AG04450 (cell line): ENCODE measurements around the gene CCDC91. TPM values are rescaled to one million over a fixed set of nuclear protein-coding genes. Genes with fewer than 3 reads are reported as not detected.
"Not testable (repeated sequence)": the region's sequence is repeated elsewhere in the genome, so short reads cannot be mapped to it uniquely, and the experiment has no call there.

Experiments used
- CTCF ChIA-PET: fragments of 300-600, 350-600 bp; formaldehyde crosslinking; extraction: SDS; loops from one replicate; lab custom pipeline; 2022; ENCODE audit warnings: antibody characterized with exemption, inconsistent platforms; lab: Charles Lee
- POLR2A ChIA-PET: fragments of 350-600 bp; formaldehyde crosslinking; extraction: SDS; loops from one replicate; lab custom pipeline; 2021; ENCODE audit warnings: antibody characterized with exemption, inconsistent platforms; lab: Yijun Ruan, JAX
- DNase-seq: peaks from one replicate; pipeline ENCODE4 v3.0.0-alpha.2; 2011; ENCODE audit warnings: low read depth, low spot score
- H3K27ac ChIP-seq: one replicate; pipeline ENCODE4 v1.5.1; 2012; ENCODE audit warnings: low read depth, low read length, control low read depth
- H3K27me3 ChIP-seq: one replicate; pipeline ENCODE4 v1.6.0; 2012; ENCODE audit warnings: low read length; ENCODE audit not compliant: control insufficient read depth, insufficient read depth
- H3K4me3 ChIP-seq: 2 replicates; pipeline ENCODE4 v1.5.1; 2011; ENCODE audit warnings: mild to moderate bottlenecking, low read depth, low read length, control low read depth
- H3K9me3 ChIP-seq: 2 replicates; pipeline ENCODE4 v1.5.1; 2012; ENCODE audit warnings: low read length; ENCODE audit not compliant: control insufficient read depth, insufficient read depth
- CTCF ChIP-seq: IDR thresholded peaks from 2 replicates; pipeline ENCODE4 v1.5.1; 2011; ENCODE audit warnings: low read depth, low read length, control low read depth, inconsistent platforms
- polyA plus RNA-seq: library from polyadenylated mRNA; depleted of rRNA; stranded (reverse); fragments of >200 nt; gene quantifications from 2 replicates; pipeline ENCODE4 v1.2.3, GENCODE V29; 2011

The CCDC91 gene
- polyA plus RNA-seq, 1 experiment, result 21.0 TPM

GRCh38 chr12:28320353-28320752, 130.1 kb downstream of the CCDC91 start:
- Histone ChIP-seq H3K4me3 (no peak overlapping the region), H3K9me3 (no peaks in the 10 kb centered on the region), H3K27me3 (no peaks in the 10 kb centered on the region), H3K27ac (no peak overlapping the region)
- no peak for TF ChIP-seq CTCF
- DNase-seq, result no peak
- ChIA-PET CTCF (no interaction called here), POLR2A (no interaction called here)

- DNase-seq, result no peak
- TF ChIP-seq CTCF, result no peak
- CTCF ChIA-PET, result no interaction called here
These were observed 137.5 kb downstream of the CCDC91 start for GRCh38 chr12:28327722-28328121.

GRCh38 chr12:28328967-28329366, 138.7 kb downstream of the CCDC91 start:
- DNase-seq, result no peak
- TF ChIP-seq CTCF, result no peak
- Histone ChIP-seq H3K9me3 (no peaks in the 10 kb centered on the region), H3K4me3 (no peak overlapping the region), H3K27me3 (no peaks in the 10 kb centered on the region), H3K27ac (no peak overlapping the region)
- ChIA-PET POLR2A (no interaction called here), CTCF (no interaction called here)

More at GRCh38 chr12:28327722-28328121, 137.5 kb downstream of the CCDC91 start:
- H3K9me3 ChIP-seq, result no peaks in the 10 kb centered on the region
- H3K27me3 ChIP-seq, result no peaks in the 10 kb centered on the region
- H3K27ac ChIP-seq, result no peak overlapping the region
- POLR2A ChIA-PET, result no interaction called here
- H3K4me3 ChIP-seq, result no peak overlapping the region

- POLR2A ChIA-PET, H3K27ac ChIP-seq, DNase-seq, H3K27me3 ChIP-seq, H3K9me3 ChIP-seq, CTCF ChIA-PET, H3K4me3 ChIP-seq: not testable (repeated sequence)
These were observed 139.5 kb downstream of the CCDC91 start for GRCh38 chr12:28329727-28330126.

GRCh38 chr12:28330232-28330631, 140.0 kb downstream of the CCDC91 start:
- H3K9me3 ChIP-seq, H3K27ac ChIP-seq, H3K27me3 ChIP-seq, CTCF ChIA-PET, POLR2A ChIA-PET, DNase-seq, H3K4me3 ChIP-seq: not testable (repeated sequence)

- DNase-seq, result no peak
- ChIA-PET CTCF (no interaction called here), POLR2A (interaction anchor here (0.6 kb wide), 1 partner anchor 285 kb away, joined by 3 read pairs; no protein-coding TSS in a partner anchor)
- TF ChIP-seq CTCF, result no peak
- H3K9me3 ChIP-seq, result no peaks in the 10 kb centered on the region
- H3K27ac ChIP-seq, result no peak overlapping the region
- H3K4me3 ChIP-seq, result no peak overlapping the region
- no peaks in the 10 kb centered on the region for H3K27me3 ChIP-seq
These were observed 140.9 kb downstream of the CCDC91 start for GRCh38 chr12:28331130-28331529.
